VCaP (cell line): ENCODE measurements around the gene FHIP1A.
"Not testable (repeated sequence)": the region's sequence is repeated elsewhere in the genome, so short reads cannot be mapped to it uniquely, and the experiment has no call there.

Experiments used
- H3K27ac ChIP-seq: fragments of 450-650 bp; 2 replicates; pipeline ENCODE4 v1.5.1; 2017
- TF ChIP-seq, protein P1 (sequence below): fragments of 450-650 bp; conservative IDR thresholded peaks from 2 replicates; pipeline ENCODE4 v1.5.1; 2017; ENCODE audit warnings: mild to moderate bottlenecking, moderate library complexity

The FHIP1A gene

GRCh38 chr4:151395873-151396272, 13.1 kb upstream of the FHIP1A start:
- TF ChIP-seq, protein P1, sequence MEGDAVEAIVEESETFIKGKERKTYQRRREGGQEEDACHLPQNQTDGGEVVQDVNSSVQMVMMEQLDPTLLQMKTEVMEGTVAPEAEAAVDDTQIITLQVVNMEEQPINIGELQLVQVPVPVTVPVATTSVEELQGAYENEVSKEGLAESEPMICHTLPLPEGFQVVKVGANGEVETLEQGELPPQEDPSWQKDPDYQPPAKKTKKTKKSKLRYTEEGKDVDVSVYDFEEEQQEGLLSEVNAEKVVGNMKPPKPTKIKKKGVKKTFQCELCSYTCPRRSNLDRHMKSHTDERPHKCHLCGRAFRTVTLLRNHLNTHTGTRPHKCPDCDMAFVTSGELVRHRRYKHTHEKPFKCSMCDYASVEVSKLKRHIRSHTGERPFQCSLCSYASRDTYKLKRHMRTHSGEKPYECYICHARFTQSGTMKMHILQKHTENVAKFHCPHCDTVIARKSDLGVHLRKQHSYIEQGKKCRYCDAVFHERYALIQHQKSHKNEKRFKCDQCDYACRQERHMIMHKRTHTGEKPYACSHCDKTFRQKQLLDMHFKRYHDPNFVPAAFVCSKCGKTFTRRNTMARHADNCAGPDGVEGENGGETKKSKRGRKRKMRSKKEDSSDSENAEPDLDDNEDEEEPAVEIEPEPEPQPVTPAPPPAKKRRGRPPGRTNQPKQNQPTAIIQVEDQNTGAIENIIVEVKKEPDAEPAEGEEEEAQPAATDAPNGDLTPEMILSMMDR, result no peak
- H3K27ac ChIP-seq, result no peak overlapping the region

- no peak overlapping the region for H3K27ac ChIP-seq
- TF ChIP-seq, protein P1, result no peak
Measured at GRCh38 chr4:151400343-151400742, 8.6 kb upstream of the FHIP1A start.

GRCh38 chr4:151401739-151402138, 7.2 kb upstream of the FHIP1A start:
- H3K27ac ChIP-seq, result no peak overlapping the region
- TF ChIP-seq, protein P1, result no peak

DNA sequence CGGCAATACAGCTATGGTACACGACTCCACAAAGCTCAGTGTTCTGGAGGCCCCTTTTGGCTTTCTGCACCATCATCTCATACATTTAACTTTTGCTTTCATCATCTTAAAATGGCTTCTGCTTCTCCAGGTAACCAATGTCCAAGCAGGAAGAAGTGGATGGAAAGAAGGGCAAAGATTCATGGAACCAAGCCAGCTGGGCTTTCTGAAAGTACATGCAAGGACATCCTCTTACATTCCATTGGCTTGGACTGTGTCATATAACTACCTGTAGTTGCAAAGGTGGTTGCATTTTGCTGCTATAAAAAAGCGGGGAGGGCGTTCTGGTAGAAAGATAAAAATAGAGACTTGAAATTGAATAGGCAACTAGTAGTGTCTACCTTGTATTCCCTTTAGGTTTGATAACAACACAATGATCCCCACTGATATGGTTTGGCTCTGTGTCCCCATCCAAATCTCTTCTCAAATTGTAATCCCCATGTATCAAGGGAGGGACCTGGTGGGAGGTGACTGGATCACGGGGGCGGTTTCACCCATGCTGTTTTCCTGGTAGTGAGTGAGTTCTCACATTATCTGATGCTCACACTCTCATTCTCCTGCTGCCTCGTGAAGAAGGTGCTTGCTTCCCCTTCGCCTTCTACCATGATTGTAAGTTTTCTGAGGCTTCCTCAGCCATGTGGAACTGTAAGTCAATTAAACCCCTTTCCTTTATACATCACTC, 6.7 kb upstream of the FHIP1A start:
- TF ChIP-seq, protein P1, result no peak
- H3K27ac ChIP-seq, result no peak overlapping the region

- TF ChIP-seq, protein P1, result no peak
- no peak overlapping the region for H3K27ac ChIP-seq
Measured at GRCh38 chr4:151403656-151404055, 5.3 kb upstream of the FHIP1A start.

GRCh38 chr4:151404802-151405201, 4.2 kb upstream of the FHIP1A start:
- H3K27ac ChIP-seq, result not testable (repeated sequence)

DNA sequence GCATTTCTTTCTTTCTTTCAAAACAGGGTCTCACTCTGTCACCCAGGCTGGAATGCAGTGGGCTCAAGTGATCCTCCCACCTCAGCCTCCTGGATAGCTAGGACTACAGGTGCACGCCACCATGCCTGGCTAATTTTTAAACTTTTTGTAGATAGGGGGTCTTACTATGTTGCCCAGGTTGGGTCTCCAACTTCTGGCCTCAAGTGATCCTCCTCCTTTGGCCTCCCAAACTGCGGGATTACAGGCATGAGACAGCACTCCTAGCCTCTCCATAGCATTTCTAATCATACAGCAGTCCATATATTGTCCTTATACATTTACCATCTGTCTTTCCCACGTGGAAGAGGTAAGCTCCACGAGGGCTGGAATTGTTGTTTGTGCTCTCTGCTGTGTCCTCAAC, 2.0 kb upstream of the FHIP1A start:
- peak overlapping the region; percentile 86; the same call in 1 of the 2 replicates for H3K27ac ChIP-seq
- TF ChIP-seq, protein P1, result no peak
